HepG2 (cell line): ENCODE results near the gene DPP7. TPM values are rescaled to one million over a fixed set of nuclear protein-coding genes. Genes with fewer than 3 reads are reported as not detected.

Source experiments
- ATF3 ChIP-seq: sonication (generic); formaldehyde crosslinking; IDR thresholded peaks from 2 replicates; pipeline ENCODE4 v1.4.0; 2020; ENCODE audit warnings: missing genetic modification reagents
- ERF ChIP-seq: IDR thresholded peaks from 2 replicates; pipeline ENCODE4 v1.6.1; 2018; ENCODE audit warnings: missing biosample characterization, missing genetic modification reagents
- FOSL2 ChIP-seq: sonication (generic); formaldehyde crosslinking; IDR thresholded peaks from 2 replicates; pipeline ENCODE4 v1.4.0; 2020; ENCODE audit warnings: missing genetic modification reagents
- FOXP4 ChIP-seq: sonication (generic); formaldehyde crosslinking; IDR thresholded peaks from 2 replicates; pipeline ENCODE4 v1.4.0; 2020; ENCODE audit warnings: missing genetic modification reagents
- GFI1 ChIP-seq: sonication (generic); formaldehyde crosslinking; IDR thresholded peaks from 2 replicates; pipeline ENCODE4 v1.5.0; 2020; ENCODE audit warnings: missing genetic modification reagents, mild to moderate bottlenecking, borderline replicate concordance
- HIVEP1 ChIP-seq: sonication (generic); formaldehyde crosslinking; IDR thresholded peaks from 2 replicates; pipeline ENCODE4 v1.4.0; 2020; ENCODE audit warnings: mild to moderate bottlenecking, missing genetic modification reagents
- IKZF5 ChIP-seq: IDR thresholded peaks from 2 replicates; pipeline ENCODE4 v1.6.1; 2018; ENCODE audit warnings: missing genetic modification reagents, mild to moderate bottlenecking, missing compliant biosample characterization
- KAT7 ChIP-seq: IDR thresholded peaks from 2 replicates; pipeline ENCODE4 v1.6.1; 2018; ENCODE audit warnings: borderline replicate concordance, missing compliant biosample characterization
- KDM2A ChIP-seq: sonication (generic); formaldehyde crosslinking; IDR thresholded peaks from 2 replicates; pipeline ENCODE4 v1.4.0; 2020; ENCODE audit warnings: low read depth, missing genetic modification reagents, borderline replicate concordance
- KDM5B ChIP-seq: sonication (generic); formaldehyde crosslinking; IDR thresholded peaks from 2 replicates; pipeline ENCODE4 v1.4.0; 2020; ENCODE audit warnings: missing genetic modification reagents, mild to moderate bottlenecking, borderline replicate concordance
- KLF13 ChIP-seq: sonication (generic); formaldehyde crosslinking; IDR thresholded peaks from 2 replicates; pipeline ENCODE4 v1.4.0; 2020; ENCODE audit warnings: mild to moderate bottlenecking, missing genetic modification reagents
- KLF9 ChIP-seq: IDR thresholded peaks from 2 replicates; pipeline ENCODE4 v1.6.1; 2016; ENCODE audit warnings: low read depth
- MAFG ChIP-seq: sonication (generic); formaldehyde crosslinking; IDR thresholded peaks from 2 replicates; pipeline ENCODE4 v1.5.1; 2020; ENCODE audit warnings: mild to moderate bottlenecking, missing genetic modification reagents
- SALL1 ChIP-seq: sonication (generic); formaldehyde crosslinking; IDR thresholded peaks from 2 replicates; pipeline ENCODE4 v1.8.0; 2022; ENCODE audit warnings: mild to moderate bottlenecking, missing genetic modification reagents
- ZKSCAN5 ChIP-seq: sonication (generic); formaldehyde crosslinking; IDR thresholded peaks from 2 replicates; pipeline ENCODE4 v1.5.1; 2020; ENCODE audit warnings: mild to moderate bottlenecking, missing genetic modification reagents
- ZNF136 ChIP-seq: sonication (generic); formaldehyde crosslinking; IDR thresholded peaks from 2 replicates; pipeline ENCODE4 v1.8.1; 2022; ENCODE audit warnings: low read depth, mild to moderate bottlenecking, moderate library complexity, missing genetic modification reagents
- ZNF646 ChIP-seq: sonication (generic); formaldehyde crosslinking; IDR thresholded peaks from 2 replicates; pipeline ENCODE4 v1.9.0; 2021; ENCODE audit warnings: mild to moderate bottlenecking, missing genetic modification reagents
- polyA plus RNA-seq, 8 experiments: library from polyadenylated mRNA; depleted of rRNA in 3 of 8; stranded (reverse) in 7 of 8; unstranded in 1 of 8; fragments of >200 nt; fragmentation: Illumina TruSeq in 4 of 8; extraction: Trizol in 4 of 8; gene quantifications; 2 replicates each; pipeline versions ENCODE4 v1.2.1 to v1.2.3, GENCODE V29; 2011 to 2016; ENCODE audit warnings: low read depth in 4 of 8, missing spikeins in 1 of 8, mixed read lengths in 1 of 8; ENCODE audit not compliant: insufficient read depth in 1 of 8
- total RNA-seq, 5 experiments: library from RNA; depleted of rRNA; stranded (reverse); fragments of >200 nt; fragmentation: Illumina TruSeq; extraction: Trizol; gene quantifications; 2 replicates each; pipeline ENCODE4 v1.2.3, GENCODE V29; 2016; ENCODE audit warnings: low read depth in 1 of 5
- TF ChIP-seq, protein P1 (sequence below): sonication (generic); formaldehyde crosslinking; IDR thresholded peaks from 2 replicates; pipeline ENCODE4 v1.8.0; 2022; ENCODE audit warnings: mild to moderate bottlenecking, missing genetic modification reagents

The DPP7 gene
- total and polyA plus RNA-seq, 2 of the 13 experiments (the other 11 are each of a cell fraction or from before 2014, with no cell fraction given) = 1.2 to 4.5 TPM

GRCh38 chr9:137083394-137084004 is 31.0 kb downstream of the DPP7 start (continued):
- TF ChIP-seq, protein P1, sequence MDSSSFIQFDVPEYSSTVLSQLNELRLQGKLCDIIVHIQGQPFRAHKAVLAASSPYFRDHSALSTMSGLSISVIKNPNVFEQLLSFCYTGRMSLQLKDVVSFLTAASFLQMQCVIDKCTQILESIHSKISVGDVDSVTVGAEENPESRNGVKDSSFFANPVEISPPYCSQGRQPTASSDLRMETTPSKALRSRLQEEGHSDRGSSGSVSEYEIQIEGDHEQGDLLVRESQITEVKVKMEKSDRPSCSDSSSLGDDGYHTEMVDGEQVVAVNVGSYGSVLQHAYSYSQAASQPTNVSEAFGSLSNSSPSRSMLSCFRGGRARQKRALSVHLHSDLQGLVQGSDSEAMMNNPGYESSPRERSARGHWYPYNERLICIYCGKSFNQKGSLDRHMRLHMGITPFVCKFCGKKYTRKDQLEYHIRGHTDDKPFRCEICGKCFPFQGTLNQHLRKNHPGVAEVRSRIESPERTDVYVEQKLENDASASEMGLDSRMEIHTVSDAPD (CRISPR knock-in tag) = no peak
- no peak for TF ChIP-seq KLF9 (CRISPR knock-in tag)
- TF ChIP-seq HIVEP1 (CRISPR knock-in tag) = no peak
- 0 out of 2 replicates have a peak, but pooled peaks have one; percentile 23 for TF ChIP-seq IKZF5 (CRISPR knock-in tag)
- TF ChIP-seq FOSL2 (CRISPR knock-in tag) = peak; percentile 95
- TF ChIP-seq MAFG (CRISPR knock-in tag) = peak; percentile 80
- no peak for TF ChIP-seq KLF13 (CRISPR knock-in tag)
- peak; percentile 24; the same call in 1 of the 2 replicates for TF ChIP-seq ATF3 (CRISPR knock-in tag)
- no peak for TF ChIP-seq ZKSCAN5 (CRISPR knock-in tag)
- TF ChIP-seq ZNF136 (CRISPR knock-in tag) = no peak
- peak; percentile 57; the same call in 1 of the 2 replicates for TF ChIP-seq KDM2A (CRISPR knock-in tag)
- no peak for TF ChIP-seq KDM5B (CRISPR knock-in tag)
- TF ChIP-seq ERF (CRISPR knock-in tag) = 0 out of 2 replicates have a peak, but pooled peaks have one; percentile 15
- no peak for TF ChIP-seq GFI1 (CRISPR knock-in tag)
- TF ChIP-seq KAT7 = no peak
- TF ChIP-seq ZNF646 = no peak
- TF ChIP-seq FOXP4 (CRISPR knock-in tag) = peak; percentile 14; the same call in 1 of the 2 replicates
- TF ChIP-seq SALL1 = 0 out of 2 replicates have a peak, but pooled peaks have one; percentile 38
